Skeletal muscle cell (primary cell): Measurements from ENCODE around the gene UBAP2L.

ENCODE experiments used
- DNase-seq: peaks from one replicate; pipeline ENCODE4 v3.0.0-alpha.2; 2010; ENCODE audit warnings: low read depth
- H3K4me3 ChIP-seq: 2 replicates; pipeline ENCODE4 v1.5.1; 2011; ENCODE audit warnings: low read depth, mild to moderate bottlenecking, control low read depth, low read length, moderate library complexity

UBAP2L gene

GRCh38 chr1:154220071-154220969 lies at the start of gene UBAP2L:
UBAP2L (plus strand) TSS chr1:154220955; CDS start chr1:154225124, 4,169 bp downstream.
- peak; percentile 99 for DNase-seq
- H3K4me3 ChIP-seq = peak within 1 kb of the TSS; percentile 98

GRCh38 chr1:154171223-154171583 lies 49.6 kb upstream of the UBAP2L start:
- no peak for DNase-seq
- no peak overlapping the region for H3K4me3 ChIP-seq

- DNase-seq = no peak
- H3K4me3 ChIP-seq = no peak overlapping the region
Observed at GRCh38 chr1:154171880-154172279, 48.9 kb upstream of the UBAP2L start.

GRCh38 chr1:154174654-154175053 lies 46.1 kb upstream of the UBAP2L start:
- DNase-seq = no peak
- no peak overlapping the region for H3K4me3 ChIP-seq

GRCh38 chr1:154176337-154176736 lies 44.4 kb upstream of the UBAP2L start:
- DNase-seq = peak; percentile 51
- no peak overlapping the region for H3K4me3 ChIP-seq

GRCh38 chr1:154178013-154178412 lies 42.7 kb upstream of the UBAP2L start:
- no peak for DNase-seq
- H3K4me3 ChIP-seq = no peak overlapping the region

- no peak overlapping the region for H3K4me3 ChIP-seq
- no peak for DNase-seq
Observed at GRCh38 chr1:154178911-154179811, 41.6 kb upstream of the UBAP2L start.

- no peak for DNase-seq
Observed at GRCh38 chr1:154179946-154180687, 40.6 kb upstream of the UBAP2L start.

GRCh38 chr1:154181944-154182343 lies 38.8 kb upstream of the UBAP2L start:
- H3K4me3 ChIP-seq = peak overlapping the region; percentile 95
- no peak for DNase-seq

More at GRCh38 chr1:154179946-154180687, 40.6 kb upstream of the UBAP2L start:
- H3K4me3 ChIP-seq = no peak overlapping the region

GRCh38 chr1:154182344-154183045 lies 38.3 kb upstream of the UBAP2L start:
- peak; percentile 73 for DNase-seq
- H3K4me3 ChIP-seq = peak overlapping the region; percentile 95

- peak overlapping the region; percentile 95 for H3K4me3 ChIP-seq
- DNase-seq = peak; percentile 79
Observed at GRCh38 chr1:154183046-154183915, 37.5 kb upstream of the UBAP2L start.

- peak; percentile 43 for DNase-seq
- no peak overlapping the region for H3K4me3 ChIP-seq
Observed at GRCh38 chr1:154186177-154186576, 34.6 kb upstream of the UBAP2L start.

GRCh38 chr1:154186852-154187501 lies 33.8 kb upstream of the UBAP2L start:
- no peak for DNase-seq

GRCh38 chr1:154190550-154190949 lies 30.2 kb upstream of the UBAP2L start:
- no peak overlapping the region for H3K4me3 ChIP-seq
- DNase-seq = no peak

More at GRCh38 chr1:154186852-154187501, 33.8 kb upstream of the UBAP2L start:
- H3K4me3 ChIP-seq = no peak overlapping the region

GRCh38 chr1:154191990-154192461 lies 28.7 kb upstream of the UBAP2L start, which contains the start of gene TPM3:
TPM3 (minus strand) TSS chr1:154192100; CDS start chr1:154192018, 82 bp downstream.
- no peak within 1 kb of the TSS for H3K4me3 ChIP-seq
- no peak for DNase-seq

GRCh38 chr1:154192476-154192875 lies 28.3 kb upstream of the UBAP2L start:
- H3K4me3 ChIP-seq = no peak overlapping the region
- DNase-seq = no peak

GRCh38 chr1:154193821-154194220 lies 26.9 kb upstream of the UBAP2L start:
- DNase-seq = no peak
- no peak overlapping the region for H3K4me3 ChIP-seq
